Activated CD4-positive, alpha-beta T cell treated with anti-CD3 and anti-CD28 coated beads, Interleukin-2, amount 50 U/mL, for 4 hours (primary cell): ENCODE measurements around the gene KLC4.
A peak's percentile ranks its signal among the peaks of the same experiment; 100 is the strongest.

ENCODE experiments used
- DNase-seq, 2 experiments: peaks; one replicate each; pipeline ENCODE4 v3.0.0-alpha.2; 2020

The KLC4 gene

DNA sequence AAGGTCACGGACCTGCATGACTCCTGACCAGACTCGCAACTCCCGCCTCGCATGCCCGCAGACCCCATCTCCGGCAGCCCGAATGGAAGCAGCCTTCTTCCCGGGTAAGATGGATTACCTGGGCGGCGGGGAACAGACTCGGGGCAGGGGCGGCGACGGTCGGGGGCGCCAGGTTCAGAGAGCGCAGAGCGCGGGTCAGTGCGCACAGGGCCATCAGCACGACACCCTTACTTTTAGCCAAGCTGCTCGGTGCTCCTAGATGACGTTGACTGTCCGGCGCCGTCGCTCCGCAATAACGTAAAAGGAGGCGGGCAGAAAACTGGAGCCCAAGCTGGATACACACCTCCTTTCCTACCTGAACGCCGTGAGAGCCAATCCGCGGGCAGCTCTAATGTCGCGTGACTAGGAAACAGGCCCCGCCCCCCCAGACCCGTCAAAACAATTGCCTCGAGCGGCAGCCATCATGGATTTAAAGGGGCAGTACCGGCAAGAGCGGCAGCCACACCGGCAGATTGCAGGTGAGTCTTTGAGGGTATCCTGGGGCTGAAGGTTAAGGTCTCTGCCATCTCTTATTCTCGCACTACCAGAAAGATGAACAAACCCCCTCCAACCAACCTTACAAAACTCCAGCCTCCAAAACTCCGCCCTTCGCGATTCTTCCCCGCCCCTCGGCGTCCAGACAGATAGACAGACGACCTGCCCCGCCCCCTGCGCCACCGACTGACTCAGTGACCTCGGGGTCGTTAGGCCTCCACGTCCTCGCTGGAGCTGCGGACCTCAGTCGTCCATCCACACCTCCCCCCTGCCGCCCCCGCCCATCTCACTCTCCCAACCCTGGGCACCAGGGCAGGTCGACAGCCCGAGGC is at the start of gene KLC4, which contains the start of gene MRPL2:
Gene KLC4, plus strand, starts transcription at position 464 of the 866 bp plus-strand sequence. CDS start 1,705 bp downstream, outside the sequence.
Gene MRPL2, minus strand, starts transcription at position 267 of the 866 bp plus-strand sequence. Its CDS starts 53 bp downstream, at position 214.
- peak; percentile 97 to 98 for DNase-seq

DNA sequence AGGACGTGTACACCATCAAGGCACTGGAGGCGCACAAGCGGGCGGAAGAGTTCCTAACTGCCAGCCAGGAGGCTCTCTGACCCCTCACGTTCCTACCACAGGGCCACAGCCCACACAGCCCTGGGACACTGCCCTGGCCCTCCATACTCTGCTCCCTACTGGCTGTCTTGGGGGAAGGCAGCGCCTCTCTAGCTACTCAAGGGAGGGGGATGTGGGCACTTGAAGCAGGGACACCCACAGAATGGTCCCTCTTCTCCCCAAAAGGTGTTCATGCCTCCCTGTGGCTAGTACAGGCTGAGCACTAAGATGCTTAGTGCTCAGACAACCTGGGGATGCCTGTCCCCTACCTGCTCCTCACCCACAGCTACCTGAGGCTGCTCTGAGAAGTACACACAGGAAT is 48.2 kb upstream of the KLC4 start:
- DNase-seq, result no peak

DNA sequence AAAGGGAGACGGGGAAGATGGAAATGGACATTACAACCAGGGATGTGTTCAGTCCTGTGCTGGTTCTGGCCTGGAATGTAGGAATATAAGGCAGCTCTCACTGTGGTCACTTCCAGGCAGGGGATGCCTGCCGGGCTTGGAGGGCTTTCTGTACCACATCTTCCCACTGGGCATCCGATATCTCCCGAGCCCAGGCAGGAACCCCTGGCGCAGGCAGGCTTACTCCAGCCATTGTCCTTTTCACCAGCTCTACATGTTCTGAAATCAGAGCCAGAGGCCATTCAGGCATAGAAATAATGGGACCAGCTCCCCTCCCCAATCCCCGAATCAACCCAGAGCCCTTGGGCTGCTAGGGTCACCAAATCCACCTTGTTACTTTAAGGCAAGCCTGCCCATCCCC is 47.1 kb upstream of the KLC4 start:
- no peak for DNase-seq

DNA sequence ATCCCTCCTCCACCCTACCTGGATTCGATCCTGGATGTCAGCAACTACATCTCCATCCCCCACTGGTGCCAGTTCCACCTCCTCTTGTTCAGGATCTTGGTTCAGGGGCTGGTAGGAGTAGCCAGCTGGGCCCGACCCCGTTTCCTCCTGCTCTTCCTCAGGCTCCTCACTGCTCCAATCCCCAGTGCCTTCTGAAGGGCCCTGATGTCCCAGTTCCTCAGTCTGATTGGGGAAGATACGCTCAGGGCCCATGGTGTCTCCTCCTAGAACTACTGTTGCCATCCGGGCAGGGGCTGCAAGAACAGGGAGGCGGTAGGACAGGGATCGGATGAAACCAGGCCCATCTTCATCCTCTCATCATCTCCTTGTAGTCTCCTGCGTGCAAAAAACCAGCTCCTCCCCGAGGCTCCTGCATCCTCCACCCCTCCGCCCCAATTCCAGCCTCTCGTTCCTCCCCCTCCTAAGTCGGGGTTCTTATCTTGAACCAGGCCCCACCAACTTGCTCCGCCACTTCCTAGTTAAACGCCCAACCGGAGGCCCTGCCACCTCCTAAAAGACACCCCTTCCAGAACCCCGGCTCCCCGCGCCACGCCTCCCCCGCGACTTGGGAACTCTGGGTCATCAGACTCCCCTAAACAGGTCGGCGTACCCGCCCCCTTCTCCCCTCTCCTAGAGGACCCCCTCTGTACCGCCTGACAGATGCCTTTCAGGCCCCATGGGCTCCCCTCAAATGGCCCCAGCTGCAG is 46.2 kb upstream of the KLC4 start:
- no peak for DNase-seq

DNA sequence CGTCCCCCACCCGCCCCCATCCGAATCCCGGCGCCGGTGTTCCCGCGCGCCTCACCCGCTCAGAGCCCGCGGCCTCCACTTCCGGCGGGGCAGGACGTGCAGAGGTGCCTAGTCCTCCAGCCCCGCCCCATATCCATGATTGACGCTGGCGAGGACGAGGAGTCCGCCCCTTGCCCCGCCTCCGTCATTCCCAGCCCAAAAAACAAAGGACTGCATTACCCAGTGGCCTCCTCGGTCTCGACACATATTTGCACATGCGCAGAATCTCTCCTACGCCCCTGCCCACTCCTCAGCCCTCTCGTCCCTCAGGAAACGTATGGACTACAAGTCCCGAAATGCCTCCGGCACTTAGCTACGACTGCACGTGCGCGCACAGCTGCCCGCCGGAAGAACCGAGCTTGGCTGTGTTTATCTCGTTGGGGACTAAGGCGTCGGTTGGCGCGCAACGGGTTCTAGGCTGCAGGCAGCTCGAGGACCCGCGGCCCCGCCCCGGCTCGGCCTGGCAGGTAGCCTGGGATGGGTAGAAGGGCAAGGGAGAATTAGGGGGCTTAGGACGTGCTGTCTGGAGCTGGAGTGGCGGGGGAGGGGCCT is 45.5 kb upstream of the KLC4 start, which contains the start of the genes KLHDC3 and MEA1:
Gene KLHDC3, plus strand, starts transcription at position 407 of the 591 bp plus-strand sequence. CDS start 2,944 bp downstream, outside the sequence.
Gene MEA1, minus strand, starts transcription at position 104 of the 591 bp plus-strand sequence. CDS start 133 bp downstream, outside the sequence.
- peak; percentile 98 to 99 for DNase-seq

DNA sequence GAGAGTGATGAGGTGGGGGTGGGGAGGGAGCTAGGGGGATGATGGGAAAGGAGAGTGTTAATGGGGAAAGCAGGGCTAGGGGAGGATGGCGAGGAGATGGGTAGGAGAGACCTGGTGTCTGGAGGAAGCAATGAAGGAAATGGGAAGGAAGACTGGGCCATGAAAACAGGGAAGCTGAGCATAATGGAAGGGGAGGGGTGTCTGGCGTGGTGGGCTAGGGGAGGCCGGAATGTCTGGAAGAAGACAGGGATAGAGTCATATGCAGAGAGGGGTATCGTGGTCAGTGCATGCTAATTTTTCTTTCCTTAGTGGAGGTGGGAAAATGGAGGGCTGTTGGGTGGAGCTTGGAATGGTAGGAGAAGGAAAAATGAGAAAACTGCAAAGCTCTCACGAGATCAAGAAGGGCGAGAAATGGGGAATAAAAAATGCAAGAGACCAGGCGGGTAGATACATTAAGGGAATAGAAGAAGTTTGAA is 45.0 kb upstream of the KLC4 start:
- DNase-seq, result no peak

DNA sequence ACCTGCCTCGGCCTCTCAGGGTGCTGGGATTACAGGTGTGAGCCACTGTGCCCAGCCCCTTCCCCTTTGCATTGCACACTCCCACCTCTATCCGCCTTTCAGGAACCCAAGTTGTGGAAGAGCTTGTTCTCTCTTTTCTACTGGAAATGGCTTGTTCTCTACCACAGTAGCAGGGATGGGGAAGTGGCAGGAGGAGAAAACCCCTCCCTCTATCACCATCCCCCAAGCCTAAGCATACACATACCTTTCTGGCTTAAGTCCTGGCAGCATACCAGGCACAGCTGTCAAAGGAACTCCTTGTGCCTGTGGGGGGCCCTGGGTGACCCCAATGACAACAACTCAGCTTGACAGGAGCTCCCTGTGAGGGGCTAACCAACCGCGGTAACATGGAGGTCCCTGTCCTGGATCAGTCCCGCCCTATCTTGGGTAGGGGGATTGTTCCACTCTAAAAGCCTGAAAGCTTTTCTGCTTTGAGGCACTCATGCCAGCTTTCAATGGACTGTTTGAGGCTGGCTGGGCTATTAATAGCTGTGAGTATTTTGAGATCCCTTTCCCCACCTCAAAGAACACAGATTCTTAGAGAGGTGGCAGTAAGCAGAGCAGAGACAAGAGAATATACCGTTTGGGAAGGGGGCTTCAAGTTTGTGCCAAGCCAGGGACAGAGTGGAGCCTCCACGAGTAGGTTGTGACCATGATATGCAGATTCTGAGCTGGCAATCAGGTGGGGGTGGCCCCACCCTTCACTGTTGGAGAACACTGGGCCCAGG is 43.1 kb upstream of the KLC4 start:
- DNase-seq, result no peak

DNA sequence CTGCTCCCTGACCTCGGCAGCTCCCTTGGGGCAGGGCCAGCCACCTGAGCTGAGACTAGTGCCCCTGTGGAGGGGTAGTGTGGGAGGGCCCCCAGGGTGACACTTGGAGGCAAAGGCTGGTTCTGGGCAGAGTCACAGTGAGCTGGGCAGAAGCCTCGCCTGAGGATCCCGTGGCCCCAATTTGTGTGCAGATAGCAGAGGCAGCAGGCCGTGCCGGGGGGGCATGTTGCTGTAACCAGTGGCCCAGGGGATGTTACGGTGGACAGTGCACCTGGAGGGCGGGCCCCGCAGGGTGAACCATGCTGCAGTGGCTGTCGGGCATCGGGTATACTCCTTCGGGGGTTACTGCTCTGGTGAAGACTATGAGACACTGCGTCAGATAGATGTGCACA is 42.5 kb upstream of the KLC4 start:
- no peak for DNase-seq

DNA sequence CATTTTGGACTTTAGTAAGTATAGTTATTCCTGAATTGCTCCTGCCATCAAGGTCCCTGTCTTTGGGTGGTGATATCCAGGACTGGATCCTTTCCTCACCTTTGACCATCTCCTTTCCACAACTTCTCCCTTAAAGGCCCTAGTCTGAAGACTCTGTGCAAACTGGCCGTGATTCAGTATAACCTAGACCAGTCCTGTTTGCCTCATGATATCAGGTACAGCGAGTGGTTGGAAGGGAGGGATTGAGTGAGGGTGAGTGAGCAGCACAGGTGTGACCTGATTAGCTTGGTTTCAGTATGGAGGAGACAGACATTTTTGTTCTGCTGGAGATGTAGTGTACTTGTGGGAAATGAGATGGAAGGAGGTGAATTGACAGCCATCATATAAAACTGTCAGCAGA is 40.3 kb upstream of the KLC4 start:
- no peak for DNase-seq

DNA sequence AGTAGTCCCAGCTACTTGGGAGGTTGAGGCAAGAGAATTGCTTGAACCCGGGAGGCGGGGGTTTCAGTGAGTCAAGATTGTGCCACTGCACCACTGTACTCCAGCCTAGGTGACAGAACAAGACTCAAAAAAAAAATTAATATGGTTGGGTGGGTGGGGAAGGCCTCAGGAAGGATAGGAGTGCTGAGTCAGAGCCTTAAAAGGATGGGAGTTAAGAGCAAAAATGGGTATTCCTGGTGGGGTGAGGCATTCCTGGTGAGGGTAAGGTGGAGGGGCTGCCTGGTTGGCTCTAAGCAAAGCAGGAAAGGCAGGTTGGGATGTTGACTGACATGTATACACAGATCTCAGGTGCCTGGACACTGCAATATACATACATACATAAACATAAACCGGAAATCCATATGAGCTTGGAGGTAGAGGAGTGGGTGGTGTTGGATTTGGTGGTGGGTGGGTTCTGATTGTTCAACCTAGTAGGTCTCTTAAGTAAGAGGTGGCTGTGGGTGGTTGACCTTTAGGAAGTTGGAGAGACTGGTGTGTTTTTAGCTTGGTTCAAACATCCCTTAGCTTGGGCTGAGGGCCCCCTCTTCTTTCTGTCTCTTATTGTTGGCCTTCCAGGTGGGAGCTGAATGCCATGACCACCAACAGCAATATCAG is 39.3 kb upstream of the KLC4 start:
- no peak for DNase-seq

DNA sequence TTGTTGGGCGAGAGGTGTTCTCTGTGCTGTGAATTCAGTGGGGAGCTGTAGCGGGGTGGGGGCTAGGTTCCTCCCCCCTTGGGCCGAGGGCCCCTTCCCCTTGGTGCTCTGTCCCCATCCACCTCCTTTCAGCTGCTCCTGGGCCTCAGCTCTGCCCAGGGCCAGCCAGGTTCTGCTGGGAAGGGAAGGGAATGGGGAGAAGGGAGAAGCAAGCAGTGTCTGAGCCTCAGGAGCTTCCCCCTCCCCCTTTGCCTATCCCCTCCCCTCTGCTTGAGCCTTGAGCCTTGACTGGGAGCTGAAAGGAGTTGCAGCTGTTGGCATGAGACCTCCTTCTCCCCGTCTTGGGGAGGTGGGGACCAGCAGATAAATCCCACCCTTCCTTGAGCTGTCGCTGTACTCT is 38.6 kb upstream of the KLC4 start:
- DNase-seq, result no peak

DNA sequence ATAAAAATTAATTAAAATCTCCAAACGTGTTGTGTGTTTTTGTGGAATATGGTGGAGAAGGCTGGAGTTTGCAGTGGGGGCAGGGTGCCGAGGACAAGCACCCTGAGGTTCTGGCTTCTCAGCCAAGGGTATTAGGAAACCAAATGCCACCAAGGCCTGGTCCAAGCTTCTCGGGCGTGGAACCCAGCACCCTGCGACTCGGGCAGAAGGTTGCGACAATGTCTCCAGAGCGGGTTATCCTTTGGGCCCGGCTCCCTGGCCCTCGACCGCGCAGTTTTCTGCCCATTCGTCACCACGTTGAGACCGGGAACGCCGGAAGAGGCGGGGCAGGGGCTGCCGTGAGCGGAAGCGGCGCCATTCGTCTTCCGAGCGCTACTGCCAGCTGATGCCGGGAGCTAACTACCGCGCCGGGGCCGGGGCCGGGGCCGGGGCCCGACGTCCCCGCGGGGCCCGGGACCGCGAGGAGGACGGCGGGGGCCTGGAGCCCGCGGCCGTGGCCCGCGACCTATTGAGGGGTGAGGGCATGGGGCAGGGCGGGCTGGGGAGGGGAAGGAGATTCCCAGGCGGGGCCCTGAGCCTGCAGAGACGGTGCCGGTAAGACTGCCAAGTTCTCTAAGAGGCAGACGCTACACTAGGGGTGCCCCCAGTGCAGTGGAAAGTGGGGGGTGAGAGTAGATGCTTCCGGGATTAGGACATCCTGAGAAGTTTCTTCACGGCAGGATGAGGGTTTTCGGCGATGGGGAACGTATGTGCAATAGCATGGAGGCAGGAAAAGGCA is 38.0 kb upstream of the KLC4 start, which contains the start of gene RRP36:
Gene RRP36, plus strand, starts transcription at position 354 of the 778 bp plus-strand sequence. Its CDS starts 32 bp downstream, at position 386.
- DNase-seq, result peak; percentile 55 to 59

DNA sequence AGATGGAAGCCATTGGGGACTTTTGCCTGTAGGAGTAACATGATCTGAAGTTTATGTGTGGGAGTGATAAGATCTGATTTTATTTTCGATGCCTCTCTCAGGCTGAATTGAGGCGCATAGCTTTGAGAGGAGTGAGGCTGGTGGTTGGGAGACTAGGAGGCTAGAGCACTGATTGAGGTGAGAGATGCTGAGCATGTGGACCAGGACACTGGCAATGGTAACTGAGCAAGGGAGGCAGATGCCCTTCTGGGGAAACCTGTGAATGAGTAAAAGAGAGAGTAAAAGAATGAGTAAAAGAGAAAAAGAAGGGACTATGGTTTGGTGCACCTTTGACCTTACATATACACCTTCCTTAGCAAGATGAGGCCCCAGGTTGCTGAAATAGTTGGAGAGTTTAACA is 35.0 kb upstream of the KLC4 start:
- DNase-seq, result no peak

DNA sequence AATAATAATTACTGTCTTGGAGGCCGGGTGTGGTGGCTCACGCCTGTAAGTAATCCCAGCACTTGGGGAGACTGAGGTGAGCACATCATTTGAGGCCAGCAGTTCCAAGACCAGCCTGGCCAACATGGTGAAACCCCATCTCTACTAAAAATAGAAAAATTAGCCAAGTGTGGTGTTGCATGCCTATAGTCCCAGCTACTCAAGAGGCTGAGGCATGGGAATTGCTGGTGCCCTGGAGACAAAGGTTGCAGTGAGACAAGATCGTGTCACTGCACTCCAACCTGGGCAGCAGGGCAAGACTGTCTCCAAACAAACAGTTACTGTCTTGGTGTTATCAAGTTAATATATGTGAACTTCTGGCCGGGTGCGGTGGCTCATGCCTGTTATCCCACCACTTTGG is 33.1 kb upstream of the KLC4 start:
- DNase-seq, result no peak

DNA sequence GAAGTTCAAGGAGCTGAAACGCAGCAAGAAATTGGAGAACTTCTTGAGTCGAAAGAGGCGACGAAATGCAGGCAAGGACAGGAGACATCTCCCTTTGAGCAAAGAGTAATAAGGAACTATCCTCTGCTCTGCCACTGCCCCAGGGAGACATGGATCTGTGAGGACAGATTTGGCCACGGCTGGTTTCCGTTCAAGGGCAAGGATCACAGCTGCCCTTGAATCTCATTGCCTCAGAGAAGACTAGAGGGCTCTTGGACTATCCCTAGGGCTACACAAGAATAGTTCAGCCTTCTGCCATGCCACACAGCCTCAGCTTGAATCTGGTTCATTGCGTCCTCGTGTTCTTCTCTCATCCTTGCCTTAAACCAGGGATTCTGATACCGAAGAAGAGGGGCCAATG is 30.3 kb upstream of the KLC4 start:
- no peak for DNase-seq

DNA sequence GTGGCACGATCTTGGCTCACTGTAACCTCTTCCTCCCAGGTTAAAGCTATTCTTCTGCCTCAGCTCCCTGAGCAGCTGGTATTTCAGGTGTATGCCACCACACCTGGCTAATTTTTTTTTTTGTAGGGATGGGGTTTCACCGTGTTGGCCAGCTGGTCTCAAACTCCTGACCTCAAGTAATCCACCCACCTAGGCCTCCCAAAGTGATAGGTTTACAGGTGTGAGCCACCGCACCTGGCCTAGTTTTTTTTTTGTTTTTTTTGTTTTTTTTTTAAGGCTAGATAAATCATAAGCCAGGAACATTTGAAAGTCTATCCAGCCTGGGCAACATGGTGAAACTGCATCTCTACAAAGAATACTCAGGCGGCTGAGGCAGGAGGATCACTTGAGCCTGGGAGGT is 27.1 kb upstream of the KLC4 start:
- no peak for DNase-seq

DNA sequence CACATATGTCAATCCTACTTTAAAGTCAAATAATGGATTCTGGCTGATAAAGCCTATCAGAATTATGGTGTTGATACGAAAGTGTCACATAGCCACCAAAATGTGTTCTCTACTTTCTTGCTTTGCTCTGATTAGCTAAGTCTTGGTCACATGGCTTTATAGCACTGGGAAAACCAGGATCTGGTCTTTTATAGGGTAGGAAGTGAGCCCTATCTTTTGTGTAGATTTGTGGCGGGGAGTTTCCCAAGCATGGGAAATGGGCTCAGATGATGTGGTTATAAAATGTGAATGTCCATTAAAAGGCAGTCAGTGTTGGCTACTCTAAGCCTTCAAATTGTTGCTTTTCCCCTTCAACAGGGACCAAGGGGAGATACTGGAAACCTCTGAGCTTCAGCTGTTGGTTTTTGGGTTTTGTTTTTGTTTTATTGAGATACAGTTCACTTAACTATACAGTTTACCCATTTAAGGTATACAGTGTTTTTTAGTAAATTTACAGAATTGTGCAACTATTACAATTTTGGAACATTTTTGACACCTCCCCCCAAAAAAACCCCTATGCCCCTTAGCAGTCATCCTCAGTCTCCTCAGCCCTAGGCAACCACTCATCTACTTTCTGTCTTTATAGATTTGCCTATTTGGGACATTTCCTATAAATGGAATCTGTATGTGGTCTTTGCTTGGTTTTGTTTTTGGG is 25.8 kb upstream of the KLC4 start:
- DNase-seq, result no peak

DNA sequence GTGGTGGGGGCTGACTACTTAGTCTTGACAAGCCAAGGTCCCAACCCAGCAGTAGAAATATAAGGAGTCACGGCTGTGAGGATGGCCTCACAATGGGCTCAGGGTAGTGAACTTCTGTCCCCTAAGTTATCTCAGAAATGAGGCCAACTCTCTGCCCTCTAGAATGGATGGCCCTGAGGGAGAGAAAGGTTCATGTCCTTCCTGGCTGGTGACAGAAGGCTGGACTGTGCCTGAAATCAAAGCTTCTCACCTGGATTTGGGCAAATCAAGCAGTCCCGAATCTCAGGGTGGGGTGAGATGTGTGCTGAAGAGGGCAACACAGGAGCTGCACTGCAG is 25.3 kb upstream of the KLC4 start:
- no peak for DNase-seq

DNA sequence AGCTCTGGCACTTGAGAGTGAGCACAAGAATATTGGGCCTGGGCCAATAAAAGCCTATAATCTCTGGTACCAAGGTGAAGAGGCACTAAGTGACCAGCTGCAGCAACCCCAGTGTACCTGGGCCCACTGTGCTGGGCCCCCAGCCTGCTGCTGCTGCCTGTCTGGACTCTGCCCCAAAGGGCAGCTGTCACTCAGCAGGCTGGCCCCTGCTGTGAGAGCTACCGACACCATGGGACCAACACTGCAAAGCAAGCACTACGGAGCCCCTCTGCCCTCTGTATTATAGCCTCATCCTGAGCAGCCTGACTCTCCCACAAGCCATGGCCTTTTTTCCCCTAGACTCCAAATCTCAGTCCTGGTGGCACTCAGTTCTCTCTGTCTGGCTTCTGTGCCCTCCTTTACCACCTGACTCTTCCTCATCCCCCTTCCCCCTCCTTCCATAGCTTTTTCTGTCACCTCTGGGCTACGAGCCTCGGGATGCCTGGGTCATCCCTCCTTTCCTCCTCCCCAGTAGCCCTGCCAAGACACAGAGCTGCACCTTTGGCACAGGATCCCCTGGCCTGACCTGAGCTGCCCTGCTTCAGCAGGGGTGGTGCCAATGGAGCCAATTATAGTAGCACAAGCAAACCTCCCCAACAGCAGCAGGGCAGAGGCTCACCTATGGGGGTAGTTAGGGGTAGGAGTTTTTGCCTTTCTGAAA is 23.8 kb upstream of the KLC4 start:
- DNase-seq, result no peak

DNA sequence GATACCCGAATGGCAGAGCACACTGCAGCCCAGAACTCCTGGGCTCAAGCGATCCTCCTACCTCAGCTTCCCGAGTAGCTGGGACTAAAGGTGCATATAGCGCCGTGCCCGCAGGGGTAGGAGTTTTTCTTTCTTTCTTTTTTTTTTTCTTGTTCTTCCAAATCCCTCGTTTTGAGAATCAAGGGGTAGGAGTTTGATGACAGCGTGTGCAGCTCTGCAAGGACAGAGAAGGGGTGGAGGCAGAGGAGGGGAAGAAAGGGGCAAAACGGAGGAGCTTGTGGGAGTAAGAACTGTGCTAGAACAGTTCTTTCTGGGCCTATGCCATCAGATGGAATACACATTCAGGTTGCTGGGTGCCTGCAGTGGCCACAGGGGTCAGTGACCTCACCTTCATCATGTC is 22.7 kb upstream of the KLC4 start:
- no peak for DNase-seq
